GM18511 (cell line): ENCODE measurements around the gene CCDC102B.

Source experiments
- ATAC-seq: cut with Tn5 transposase; IDR thresholded peaks from one replicate; pipeline ENCODE4 v1.9.1; 2021; ENCODE audit warnings: mild to moderate bottlenecking, moderate library complexity; ENCODE audit not compliant: unreplicated experiment

Gene CCDC102B

GRCh38 chr18:69064063-69064462 is 266.2 kb downstream of the CCDC102B start:
- no peak for ATAC-seq

- no peak for ATAC-seq
Measured at GRCh38 chr18:69067048-69067447, 269.2 kb downstream of the CCDC102B start.

GRCh38 chr18:69071680-69072079 is 273.8 kb downstream of the CCDC102B start:
- no peak for ATAC-seq

- no peak for ATAC-seq
Measured at GRCh38 chr18:69081846-69082245, 284.0 kb downstream of the CCDC102B start.

GRCh38 chr18:69082499-69082898 is 284.6 kb downstream of the CCDC102B start:
- ATAC-seq = no peak

GRCh38 chr18:69085951-69086350 is 288.1 kb downstream of the CCDC102B start:
- no peak for ATAC-seq

- ATAC-seq = no peak
Measured at GRCh38 chr18:69088973-69089372, 291.1 kb downstream of the CCDC102B start.

- peak; percentile 61 for ATAC-seq
Measured at GRCh38 chr18:69097349-69097748, 299.5 kb downstream of the CCDC102B start.

GRCh38 chr18:69102959-69103358 is 305.1 kb downstream of the CCDC102B start:
- ATAC-seq = no peak
